ENCODE data around the gene STAT1. TPM values are rescaled to one million over a fixed set of nuclear protein-coding genes. Genes with fewer than 3 reads are reported as not detected.

STAT1 gene
- total and polyA plus RNA-seq, 4 donors: 21.6 to 80.1 (median 74.1) TPM

DNA sequence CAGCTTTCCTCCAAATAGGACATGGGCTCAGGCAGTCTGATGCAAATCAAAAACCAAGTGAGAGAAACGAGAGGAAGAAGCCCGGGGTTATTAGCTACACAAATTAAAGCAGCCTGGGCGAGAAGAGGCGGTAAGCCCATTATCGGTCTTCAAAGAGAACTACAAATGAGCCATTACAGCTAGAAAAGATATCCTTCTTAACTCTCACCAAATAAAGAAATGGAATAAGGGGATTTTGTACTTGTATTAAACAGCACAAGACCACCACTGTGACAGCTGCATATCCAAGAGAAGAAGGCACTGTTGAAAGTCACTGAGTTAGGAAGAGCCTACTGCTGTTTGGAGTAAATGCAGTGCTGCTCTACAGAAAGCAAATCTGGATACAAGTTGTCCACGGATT lies 32.6 kb downstream of the STAT1 start:
- Histone ChIP-seq H3K9me3 (ENCODE audit: control insufficient read depth in 4 of 4, insufficient read depth in 3 of 4, low read length in 3 of 4) (no peaks in the 10 kb centered on the region), H3K36me3 (ENCODE audit: control insufficient read depth in 4 of 4, insufficient read depth in 4 of 4, low read length in 4 of 4) (peaks cover 27 to 60% (median 49%) of the 10 kb centered on the region in 4 donors), H3K4me3 (no peak overlapping the region), H3K27me3 (ENCODE audit: control insufficient read depth in 3 of 3, insufficient read depth in 3 of 3, low read length in 2 of 3) (no peaks in the 10 kb centered on the region), H3K4me1 (ENCODE audit: control insufficient read depth in 5 of 5, insufficient read depth in 5 of 5, low read length in 5 of 5) (peaks cover 0 to 12% (median 4%) of the 10 kb centered on the region in 5 donors), H3K9ac (ENCODE audit: insufficient read depth in 1 of 2, low read length in 2 of 2) (no peak overlapping the region), H3K27ac (ENCODE audit: low read depth in 1 of 2, low read length in 1 of 2) (peak overlapping the region in 1 of 2 donors; percentile 81)
- ATAC-seq (ENCODE audit: insufficient read depth, low FRiP score) (no peak), DNase-seq (no peak)
- WGBS, 2 donors: 90 to 92% methylated on average over 6 of the region's 6 CpGs
- TF ChIP-seq, protein P1, sequence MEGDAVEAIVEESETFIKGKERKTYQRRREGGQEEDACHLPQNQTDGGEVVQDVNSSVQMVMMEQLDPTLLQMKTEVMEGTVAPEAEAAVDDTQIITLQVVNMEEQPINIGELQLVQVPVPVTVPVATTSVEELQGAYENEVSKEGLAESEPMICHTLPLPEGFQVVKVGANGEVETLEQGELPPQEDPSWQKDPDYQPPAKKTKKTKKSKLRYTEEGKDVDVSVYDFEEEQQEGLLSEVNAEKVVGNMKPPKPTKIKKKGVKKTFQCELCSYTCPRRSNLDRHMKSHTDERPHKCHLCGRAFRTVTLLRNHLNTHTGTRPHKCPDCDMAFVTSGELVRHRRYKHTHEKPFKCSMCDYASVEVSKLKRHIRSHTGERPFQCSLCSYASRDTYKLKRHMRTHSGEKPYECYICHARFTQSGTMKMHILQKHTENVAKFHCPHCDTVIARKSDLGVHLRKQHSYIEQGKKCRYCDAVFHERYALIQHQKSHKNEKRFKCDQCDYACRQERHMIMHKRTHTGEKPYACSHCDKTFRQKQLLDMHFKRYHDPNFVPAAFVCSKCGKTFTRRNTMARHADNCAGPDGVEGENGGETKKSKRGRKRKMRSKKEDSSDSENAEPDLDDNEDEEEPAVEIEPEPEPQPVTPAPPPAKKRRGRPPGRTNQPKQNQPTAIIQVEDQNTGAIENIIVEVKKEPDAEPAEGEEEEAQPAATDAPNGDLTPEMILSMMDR (IDR thresholded peaks at IDR 0.05; ENCODE audit: control extremely low read depth, extremely low read depth): no peak

DNA sequence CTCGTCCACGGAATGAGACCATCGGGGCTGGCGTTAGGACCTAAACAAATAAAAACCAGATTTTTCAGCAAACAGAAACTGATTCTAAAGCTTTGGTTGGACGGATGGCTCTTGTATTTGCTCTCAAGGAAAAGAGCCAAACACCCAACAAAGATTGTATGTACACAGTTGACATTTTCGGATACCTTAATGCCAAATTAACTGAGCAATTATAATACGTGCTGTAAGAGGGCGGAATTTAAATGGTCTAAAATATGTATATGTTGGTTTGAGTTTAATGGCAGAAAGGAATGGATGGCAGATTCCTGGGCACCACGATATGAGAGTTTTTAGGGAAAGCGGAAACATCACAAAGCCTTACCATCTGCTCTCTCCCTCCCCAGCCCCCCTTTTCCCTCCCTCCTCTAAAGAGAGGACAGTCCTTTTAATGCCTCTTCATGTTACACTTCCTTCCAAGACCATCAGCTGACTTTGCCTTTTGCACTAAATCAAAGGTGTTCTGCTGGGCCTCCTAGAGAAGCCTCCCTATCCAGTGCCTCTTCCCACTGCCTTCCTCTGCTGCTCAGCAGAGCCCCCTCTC lies 33.3 kb downstream of the STAT1 start:
- 64 to 71% methylated on average over 10 of the region's 10 CpGs for WGBS, 2 donors
- H3K27me3 ChIP-seq (ENCODE audit: control insufficient read depth in 3 of 3, insufficient read depth in 3 of 3, low read length in 2 of 3): no peaks in the 10 kb centered on the region
- no peaks in the 10 kb centered on the region for H3K9me3 ChIP-seq (ENCODE audit: control insufficient read depth in 4 of 4, insufficient read depth in 3 of 4, low read length in 3 of 4)
- no peak for DNase-seq
- H3K27ac ChIP-seq (ENCODE audit: low read depth in 1 of 2, low read length in 1 of 2): peak overlapping the region; percentile 81 to 87
- no peak for ATAC-seq (ENCODE audit: insufficient read depth, low FRiP score)
- H3K4me3 ChIP-seq: no peak overlapping the region
- no peak overlapping the region for H3K9ac ChIP-seq (ENCODE audit: insufficient read depth in 1 of 2, low read length in 2 of 2)
- TF ChIP-seq, protein P1 (IDR thresholded peaks at IDR 0.05; ENCODE audit: control extremely low read depth, extremely low read depth): no peak
- H3K36me3 ChIP-seq (ENCODE audit: control insufficient read depth in 4 of 4, insufficient read depth in 4 of 4, low read length in 4 of 4): peaks cover 32 to 60% (median 47%) of the 10 kb centered on the region in 4 donors
- H3K4me1 ChIP-seq (ENCODE audit: control insufficient read depth in 5 of 5, insufficient read depth in 5 of 5, low read length in 5 of 5): peaks cover 0 to 12% (median 4%) of the 10 kb centered on the region in 5 donors

DNA sequence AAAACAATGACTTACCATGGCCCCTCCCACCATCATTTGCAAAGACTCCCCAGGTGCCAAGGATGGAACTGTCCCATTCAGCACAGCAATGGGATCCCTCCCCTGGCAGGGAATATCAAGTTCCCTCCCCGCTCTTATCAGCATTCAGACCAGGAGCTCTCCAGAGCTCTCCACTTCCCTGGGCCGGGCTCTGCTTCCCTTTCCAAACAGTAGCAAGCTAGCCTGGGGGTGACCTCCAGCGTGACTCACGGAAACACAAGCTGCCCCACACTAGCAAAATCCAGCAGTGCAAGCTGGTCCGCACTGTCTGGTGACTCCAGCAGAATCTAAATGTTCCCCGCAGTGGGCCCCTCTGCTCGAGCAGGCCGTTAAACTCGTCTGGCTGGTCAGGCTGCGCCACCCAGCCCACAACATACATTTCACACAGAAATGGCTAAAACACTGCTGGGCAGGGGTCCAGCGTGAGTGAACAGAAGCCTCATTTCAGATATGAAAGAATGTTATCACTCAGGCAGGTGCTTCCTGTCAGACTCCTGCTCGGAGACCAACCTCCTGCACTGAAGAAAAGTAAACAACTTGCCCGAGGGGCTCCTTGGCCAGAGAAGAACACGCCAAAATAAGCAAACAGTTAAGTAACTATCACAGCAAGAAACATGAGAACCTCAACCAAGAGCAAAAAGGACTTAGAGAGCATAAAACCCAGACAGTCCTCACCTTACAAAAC lies 33.9 kb downstream of the STAT1 start:
- peak; percentile 88 to 92 (median 88) for DNase-seq
- ATAC-seq (ENCODE audit: insufficient read depth, low FRiP score): peak; percentile 86
- Histone ChIP-seq H3K4me1 (ENCODE audit: control insufficient read depth in 5 of 5, insufficient read depth in 5 of 5, low read length in 5 of 5) (peaks cover 0 to 12% (median 4%) of the 10 kb centered on the region in 5 donors), H3K9ac (ENCODE audit: insufficient read depth in 1 of 2, low read length in 2 of 2) (no peak overlapping the region), H3K9me3 (ENCODE audit: control insufficient read depth in 4 of 4, insufficient read depth in 3 of 4, low read length in 3 of 4) (no peaks in the 10 kb centered on the region), H3K27ac (ENCODE audit: low read depth in 1 of 2, low read length in 1 of 2) (peak overlapping the region; percentile 81 to 87), H3K36me3 (ENCODE audit: control insufficient read depth in 4 of 4, insufficient read depth in 4 of 4, low read length in 4 of 4) (peaks cover 32 to 58% (median 47%) of the 10 kb centered on the region in 4 donors), H3K27me3 (ENCODE audit: control insufficient read depth in 3 of 3, insufficient read depth in 3 of 3, low read length in 2 of 3) (no peaks in the 10 kb centered on the region), H3K4me3 (no peak overlapping the region)
- WGBS, 2 donors: 18 to 21% methylated on average over 14 of the region's 14 CpGs
- TF ChIP-seq, protein P1 (IDR thresholded peaks at IDR 0.05; ENCODE audit: control extremely low read depth, extremely low read depth): no peak

All from lung (tissue), 12 donors.